Neuronal stem cell (in vitro differentiated cells): ENCODE results near the gene REL.
"Not testable (repeated sequence)": the region's sequence is repeated elsewhere in the genome, so short reads cannot be mapped to it uniquely, and the experiment has no call there.

Experiments
- DNase-seq: peaks from one replicate; pipeline ENCODE4 v3.0.0-alpha.2; 2013; ENCODE audit warnings: low spot score
- H2AFZ ChIP-seq: one replicate; pipeline ENCODE4 v1.6.1; 2013; ENCODE audit warnings: mild to moderate bottlenecking, low read length, inconsistent platforms
- H2AK5ac ChIP-seq: 2 replicates; pipeline ENCODE4 v1.6.1; 2013; ENCODE audit warnings: low read depth, mild to moderate bottlenecking, inconsistent platforms, low read length, moderate library complexity, mixed read lengths
- H2BK120ac ChIP-seq: 2 replicates; pipeline ENCODE4 v1.6.1; 2013; ENCODE audit warnings: low read depth, mild to moderate bottlenecking, inconsistent platforms, low read length, moderate library complexity, mixed read lengths
- H2BK12ac ChIP-seq: one replicate; pipeline ENCODE4 v1.6.1; 2013; ENCODE audit warnings: low read length, inconsistent platforms
- H2BK15ac ChIP-seq: 2 replicates; pipeline ENCODE4 v1.6.1; 2013; ENCODE audit warnings: mild to moderate bottlenecking, low read length, inconsistent platforms, mixed read lengths
- H2BK5ac ChIP-seq: one replicate; pipeline ENCODE4 v1.6.1; 2013; ENCODE audit warnings: inconsistent platforms, mild to moderate bottlenecking, low read length, moderate library complexity
- H3K14ac ChIP-seq: one replicate; pipeline ENCODE4 v1.6.1; 2013; ENCODE audit warnings: low read length, inconsistent platforms
- H3K18ac ChIP-seq: 2 replicates; pipeline ENCODE4 v1.6.1; 2013; ENCODE audit warnings: low read length, inconsistent platforms
- H3K23ac ChIP-seq: 2 replicates; pipeline ENCODE4 v1.6.1; 2013; ENCODE audit warnings: low read depth, mild to moderate bottlenecking, mixed read lengths, low read length, inconsistent platforms; ENCODE audit not compliant: poor library complexity
- H3K27ac ChIP-seq: replicated peaks from 3 replicates; pipeline ENCODE4 v1.5.1; 2013; ENCODE audit warnings: low read length, inconsistent platforms
- H3K27me3 ChIP-seq, 3 experiments: 2 replicates each; pipeline ENCODE4 v1.6.1; 2013; ENCODE audit warnings: low read length in 3 of 3, mild to moderate bottlenecking in 2 of 3, inconsistent platforms in 1 of 3, low read depth in 1 of 3, mixed read lengths in 1 of 3, moderate library complexity in 1 of 3; ENCODE audit not compliant: control insufficient read depth in 3 of 3, insufficient read depth in 3 of 3
- H3K36me3 ChIP-seq, 2 donors: replicated peaks in 1 of 2; 2 replicates each; pipeline ENCODE4 v1.6.1; 2013; ENCODE audit warnings: low read length in 2 of 2; ENCODE audit not compliant: control insufficient read depth in 2 of 2, insufficient read depth in 2 of 2
- H3K4ac ChIP-seq: 2 replicates; pipeline ENCODE4 v1.6.1; 2013; ENCODE audit warnings: inconsistent platforms, mild to moderate bottlenecking, low read length, moderate library complexity
- H3K4me1 ChIP-seq, 2 donors: 1 replicate in 1 of 2; 2 replicates in 1 of 2; pipeline ENCODE4 v1.6.1; 2013; ENCODE audit warnings: low read length in 2 of 2, low read depth in 1 of 2; ENCODE audit not compliant: control insufficient read depth in 2 of 2, insufficient read depth in 1 of 2
- H3K4me2 ChIP-seq: one replicate; pipeline ENCODE4 v1.6.1; 2013; ENCODE audit warnings: mild to moderate bottlenecking, low read length, inconsistent platforms; ENCODE audit not compliant: insufficient read depth, poor library complexity, severe bottlenecking
- H3K4me3 ChIP-seq, 2 donors: 2 replicates each; pipeline ENCODE4 v1.5.1; 2013; ENCODE audit warnings: low read length in 2 of 2, mild to moderate bottlenecking in 2 of 2, inconsistent platforms in 1 of 2, moderate library complexity in 1 of 2
- H3K79me1 ChIP-seq: one replicate; pipeline ENCODE4 v1.6.1; 2013; ENCODE audit warnings: low read depth, mild to moderate bottlenecking, inconsistent platforms, low read length, moderate library complexity
- H3K9ac ChIP-seq: one replicate; pipeline ENCODE4 v1.6.1; 2013; ENCODE audit warnings: mild to moderate bottlenecking, low read depth, low read length, inconsistent platforms; ENCODE audit not compliant: poor library complexity
- H3K9me3 ChIP-seq, 2 donors: replicated peaks in 1 of 2; 2 replicates each; pipeline versions ENCODE3 to v1.6.1; 2013; ENCODE audit warnings: low read length in 2 of 2, mild to moderate bottlenecking in 2 of 2, inconsistent platforms in 1 of 2, low read depth in 1 of 2, mixed read lengths in 1 of 2, moderate library complexity in 1 of 2; ENCODE audit not compliant: control insufficient read depth in 2 of 2, insufficient read depth in 1 of 2
- H4K8ac ChIP-seq: one replicate; pipeline ENCODE4 v1.6.1; 2013; ENCODE audit warnings: low read depth, mild to moderate bottlenecking, inconsistent platforms, low read length, moderate library complexity
- H4K91ac ChIP-seq: one replicate; pipeline ENCODE4 v1.6.1; 2013; ENCODE audit warnings: low read length, low read depth, mild to moderate bottlenecking, inconsistent platforms; ENCODE audit not compliant: poor library complexity
- WGBS, 2 donors: extraction: QIAGEN DNeasy Blood & Tissue Kit; methylation state at CpG; one replicate each; pipeline ENCODE4 v1.1.7; 2013; ENCODE audit warnings: missing lambda C conversion rate in 2 of 2, mixed read lengths in 1 of 2; ENCODE audit not compliant: insufficient read length in 2 of 2, insufficient replicate concordance in 1 of 2; ENCODE audit errors: extremely low coverage in 2 of 2; 5-methylcytosine and 5-hydroxymethylcytosine counted together

The REL gene

DNA sequence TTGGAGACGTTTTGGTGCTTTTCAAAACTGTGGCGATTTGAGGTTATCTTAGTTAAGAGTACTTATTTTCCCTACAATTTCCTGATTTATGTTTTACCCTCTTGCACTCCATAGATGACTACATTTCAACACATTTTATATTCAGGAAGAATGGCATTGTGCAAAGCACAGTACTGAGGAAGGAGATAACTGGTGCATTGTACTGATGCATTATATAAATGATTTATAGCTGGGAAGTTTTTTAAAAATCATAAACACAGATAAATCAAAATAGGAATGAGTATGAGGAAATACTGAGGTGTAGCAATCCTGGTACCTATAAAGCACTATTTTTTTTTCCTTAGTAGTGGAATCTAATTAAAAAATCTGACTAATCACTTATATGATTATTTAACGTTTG, 5.6 kb downstream of the REL start:
- Histone ChIP-seq H3K4me2 (no peak overlapping the region), H2BK12ac (no peak overlapping the region), H2AK5ac (no peak overlapping the region), H3K36me3 (peaks cover 0 to under 1% of the 10 kb centered on the region in 2 donors), H3K4ac (no peak overlapping the region), H3K27ac (no peak overlapping the region), H4K91ac (no peak overlapping the region), H2BK15ac (no peak overlapping the region), H3K27me3 (no peaks in the 10 kb centered on the region), H3K23ac (no peak overlapping the region), H3K18ac (no peak overlapping the region), H3K4me3 (no peak overlapping the region), H3K14ac (no peak overlapping the region), H3K9ac (no peak overlapping the region), H2BK120ac (no peak overlapping the region), H3K9me3 (no peaks in the 10 kb centered on the region), H3K79me1 (peaks cover 3% of the 10 kb centered on the region), H2BK5ac (no peak overlapping the region), H4K8ac (no peak overlapping the region), H3K4me1 (peaks cover 4 to 8% of the 10 kb centered on the region in 2 donors), H2AFZ (no peak overlapping the region)
- no peak for DNase-seq
- whole genome bisulfite sequencing, 2 donors, result no CpG with 5 or more reads among the region's 3 CpGs

DNA sequence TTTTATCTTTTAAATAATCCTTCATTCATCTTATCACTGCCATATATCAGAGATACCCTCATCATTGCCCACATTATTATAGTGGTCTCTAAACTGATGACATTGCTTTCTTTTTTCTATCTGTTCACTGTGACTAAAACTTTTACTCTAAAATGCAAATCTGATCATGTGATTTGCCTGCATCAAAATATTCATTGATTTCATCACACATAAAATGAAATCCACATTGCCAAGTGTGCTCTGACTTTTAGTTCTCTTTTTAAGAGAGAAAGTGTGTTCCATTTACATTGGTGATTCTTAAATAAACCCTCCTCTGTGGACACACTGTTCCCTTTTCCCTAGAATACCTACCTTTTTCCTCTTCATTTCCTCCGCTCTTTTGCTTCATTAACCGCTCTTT, 7.5 kb downstream of the REL start:
- H3K9me3 ChIP-seq, result no peaks in the 10 kb centered on the region
- H3K14ac ChIP-seq, result no peak overlapping the region
- H2BK15ac ChIP-seq, result no peak overlapping the region
- H2AFZ ChIP-seq, result no peak overlapping the region
- no peak for DNase-seq
- no peak overlapping the region for H3K4ac ChIP-seq
- H4K91ac ChIP-seq, result no peak overlapping the region
- no peak overlapping the region for H3K4me2 ChIP-seq
- H3K9ac ChIP-seq, result no peak overlapping the region
- H3K79me1 ChIP-seq, result no peaks in the 10 kb centered on the region
- no peak overlapping the region for H4K8ac ChIP-seq
- H2BK12ac ChIP-seq, result no peak overlapping the region
- no peak overlapping the region for H2BK120ac ChIP-seq
- H3K4me1 ChIP-seq, result no peaks in the 10 kb centered on the region
- no peak overlapping the region for H3K18ac ChIP-seq
- no peak overlapping the region for H3K23ac ChIP-seq
- no peaks in the 10 kb centered on the region for H3K27me3 ChIP-seq
- no peak overlapping the region for H3K4me3 ChIP-seq
- no peak overlapping the region for H3K27ac ChIP-seq
- H2AK5ac ChIP-seq, result no peak overlapping the region
- peaks cover 0 to 11% of the 10 kb centered on the region in 2 donors for H3K36me3 ChIP-seq
- no peak overlapping the region for H2BK5ac ChIP-seq
- no CpG with 5 or more reads among the region's 2 CpGs for WGBS, 2 donors

DNA sequence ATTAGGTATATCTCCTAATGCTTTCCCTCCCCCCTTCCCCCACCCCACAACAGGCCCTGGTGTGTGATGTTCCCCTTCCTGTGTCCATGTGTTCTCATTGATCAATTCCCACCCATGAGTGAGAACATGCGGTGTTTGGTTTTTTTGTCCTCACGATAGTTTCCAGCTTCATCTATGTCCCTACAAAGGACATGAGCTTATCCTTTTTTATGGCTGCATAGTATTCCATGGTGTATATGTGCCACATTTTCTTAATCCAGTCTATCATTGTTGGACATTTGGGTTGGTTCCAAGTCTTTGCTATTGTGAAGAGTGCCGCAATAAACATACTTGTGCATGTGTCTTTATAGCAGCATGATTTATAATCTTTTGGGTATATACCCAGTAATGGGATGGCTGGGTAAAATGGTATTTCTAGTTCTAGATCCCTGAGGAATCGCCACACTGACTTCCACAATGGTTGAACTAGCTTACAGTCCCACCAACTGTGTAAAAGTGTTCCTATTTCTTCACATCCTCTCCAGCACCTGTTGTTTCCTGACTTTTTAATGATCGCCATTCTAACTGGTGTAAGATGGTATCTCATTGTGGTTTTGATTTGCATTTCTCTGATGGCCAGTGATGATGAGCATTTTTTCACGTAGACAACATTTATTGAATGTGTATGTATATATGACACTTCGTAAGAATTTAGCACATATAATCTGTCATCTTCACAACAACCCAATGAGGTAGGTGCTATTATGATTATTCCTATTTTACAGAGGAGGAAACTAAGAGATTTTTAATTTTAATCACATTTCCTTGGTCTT, 8.4 kb downstream of the REL start:
- not testable (repeated sequence) for H2BK5ac ChIP-seq, H2AFZ ChIP-seq, H3K27ac ChIP-seq, H3K4me3 ChIP-seq, H2BK12ac ChIP-seq, H3K18ac ChIP-seq, H2AK5ac ChIP-seq, H4K8ac ChIP-seq, H3K4ac ChIP-seq, H2BK120ac ChIP-seq, H2BK15ac ChIP-seq, H3K9me3 ChIP-seq, H4K91ac ChIP-seq, H3K14ac ChIP-seq, H3K4me2 ChIP-seq, H3K4me1 ChIP-seq, H3K23ac ChIP-seq, H3K9ac ChIP-seq, H3K79me1 ChIP-seq, H3K27me3 ChIP-seq, DNase-seq
- H3K36me3 ChIP-seq, result peaks cover 0 to 18% of the 10 kb centered on the region in 2 donors
- WGBS, 2 donors, result no CpG with 5 or more reads among the region's 7 CpGs

DNA sequence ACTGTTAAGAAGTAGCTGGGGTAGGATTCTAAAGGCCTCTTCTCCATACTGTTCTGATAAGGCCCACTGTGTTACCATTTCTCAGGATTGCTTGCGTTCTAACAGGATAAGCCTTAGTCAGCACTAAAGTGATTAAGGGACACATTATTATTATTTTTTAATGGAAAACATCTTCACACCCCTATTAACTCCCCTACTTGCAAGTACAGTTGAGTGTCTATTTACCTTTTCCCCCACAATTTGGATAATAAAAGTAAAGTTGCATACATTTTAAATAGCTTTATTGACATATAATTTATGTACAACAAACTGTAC, 9.0 kb downstream of the REL start:
- Histone ChIP-seq H4K91ac (no peak overlapping the region), H3K4me1 (no peaks in the 10 kb centered on the region), H3K79me1 (no peaks in the 10 kb centered on the region), H3K27me3 (no peaks in the 10 kb centered on the region), H3K36me3 (peaks cover 0 to 22% of the 10 kb centered on the region in 2 donors), H4K8ac (no peak overlapping the region), H2AFZ (no peak overlapping the region), H2BK120ac (no peak overlapping the region), H3K23ac (no peak overlapping the region), H3K9ac (no peak overlapping the region), H2AK5ac (no peak overlapping the region), H3K4me2 (no peak overlapping the region), H3K18ac (no peak overlapping the region), H3K4me3 (no peak overlapping the region), H3K14ac (no peak overlapping the region), H2BK5ac (no peak overlapping the region), H2BK15ac (no peak overlapping the region), H3K27ac (no peak overlapping the region), H3K4ac (no peak overlapping the region), H2BK12ac (no peak overlapping the region), H3K9me3 (no peaks in the 10 kb centered on the region)
- no peak for DNase-seq
- WGBS, 2 donors, result no CpG with 5 or more reads among the region's 1 CpG
